Mononuclear cell (primary cell): Measurements from ENCODE around the gene FAM107B. TPM values are rescaled to one million over a fixed set of nuclear protein-coding genes. Genes with fewer than 3 reads are reported as not detected.

Experiments used
- H3K27me3 ChIP-seq: 2 replicates; pipeline ENCODE4 v1.6.0; 2011; ENCODE audit warnings: low read length, control low read depth; ENCODE audit not compliant: insufficient read depth
- H3K4me1 ChIP-seq: 2 replicates; pipeline ENCODE4 v1.5.1; 2011; ENCODE audit warnings: mild to moderate bottlenecking, low read length, control low read depth; ENCODE audit not compliant: insufficient read depth
- H3K4me3 ChIP-seq: 2 replicates; pipeline ENCODE4 v1.5.1; 2011; ENCODE audit warnings: mild to moderate bottlenecking, low read length, moderate library complexity
- H3K9me3 ChIP-seq: 2 replicates; pipeline ENCODE4 v1.5.1; 2011; ENCODE audit warnings: low read depth, mild to moderate bottlenecking, control low read depth, low read length
- total RNA-seq: library from RNA; depleted of rRNA; stranded (reverse); fragments of >200 nt; gene quantifications from one replicate; pipeline ENCODE4 v1.2.3, GENCODE V29; 2012

Gene FAM107B
- total RNA-seq, 1 donor = 267 TPM

- Histone ChIP-seq H3K9me3 (no peaks in the 10 kb centered on the region), H3K27me3 (no peaks in the 10 kb centered on the region), H3K4me1 (peaks cover 11% of the 10 kb centered on the region), H3K4me3 (no peak overlapping the region)
Observed at GRCh38 chr10:14757986-14758385, 16.7 kb downstream of the FAM107B start.

DNA sequence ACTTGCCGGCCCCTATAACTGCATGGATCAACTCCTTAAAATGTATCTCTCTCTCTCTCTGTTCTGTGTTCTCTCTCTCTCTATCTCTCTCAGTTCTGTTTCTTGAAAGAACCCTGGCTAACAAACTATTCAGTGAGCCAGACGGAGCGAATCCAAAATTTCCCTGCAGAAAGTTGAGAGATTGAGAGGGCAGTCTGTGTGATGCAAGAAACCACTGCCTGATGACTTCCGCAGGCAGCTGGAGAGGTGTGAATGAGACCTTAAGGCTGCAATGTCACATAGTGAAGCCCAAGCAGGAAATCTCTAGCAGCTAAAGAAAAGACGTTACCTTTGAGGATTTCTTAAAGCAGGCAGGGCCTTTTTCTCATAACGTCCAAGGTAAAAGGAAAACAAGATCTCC is 17.3 kb downstream of the FAM107B start:
- Histone ChIP-seq H3K4me3 (no peak overlapping the region), H3K4me1 (peaks cover 11% of the 10 kb centered on the region), H3K9me3 (no peaks in the 10 kb centered on the region), H3K27me3 (no peaks in the 10 kb centered on the region)

GRCh38 chr10:14753441-14753840 is 21.3 kb downstream of the FAM107B start:
- H3K4me3 ChIP-seq = no peak overlapping the region
- no peaks in the 10 kb centered on the region for H3K9me3 ChIP-seq
- H3K27me3 ChIP-seq = no peaks in the 10 kb centered on the region
- H3K4me1 ChIP-seq = peaks cover 49% of the 10 kb centered on the region

DNA sequence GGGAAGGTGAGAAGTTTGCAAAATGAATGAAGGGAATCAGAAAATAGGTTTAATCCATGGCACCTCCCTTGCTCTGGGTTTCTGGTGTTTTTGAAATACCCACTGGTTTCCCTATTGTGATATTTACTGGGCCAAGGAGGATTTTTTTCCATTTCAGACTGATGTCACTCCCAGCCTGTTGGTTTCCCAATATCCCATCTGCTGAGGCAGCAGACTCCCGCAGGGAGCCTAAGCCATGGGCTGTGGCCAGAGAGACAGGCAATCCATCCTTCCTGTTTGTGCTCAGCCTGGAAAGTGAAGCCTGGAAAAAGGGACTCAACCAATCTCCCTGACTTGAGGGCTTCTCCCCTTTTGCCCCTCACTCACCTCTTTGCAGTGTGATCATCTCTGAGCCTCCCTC is 22.8 kb downstream of the FAM107B start:
- Histone ChIP-seq H3K27me3 (no peaks in the 10 kb centered on the region), H3K4me3 (no peak overlapping the region), H3K9me3 (no peaks in the 10 kb centered on the region), H3K4me1 (peaks cover 40% of the 10 kb centered on the region)

DNA sequence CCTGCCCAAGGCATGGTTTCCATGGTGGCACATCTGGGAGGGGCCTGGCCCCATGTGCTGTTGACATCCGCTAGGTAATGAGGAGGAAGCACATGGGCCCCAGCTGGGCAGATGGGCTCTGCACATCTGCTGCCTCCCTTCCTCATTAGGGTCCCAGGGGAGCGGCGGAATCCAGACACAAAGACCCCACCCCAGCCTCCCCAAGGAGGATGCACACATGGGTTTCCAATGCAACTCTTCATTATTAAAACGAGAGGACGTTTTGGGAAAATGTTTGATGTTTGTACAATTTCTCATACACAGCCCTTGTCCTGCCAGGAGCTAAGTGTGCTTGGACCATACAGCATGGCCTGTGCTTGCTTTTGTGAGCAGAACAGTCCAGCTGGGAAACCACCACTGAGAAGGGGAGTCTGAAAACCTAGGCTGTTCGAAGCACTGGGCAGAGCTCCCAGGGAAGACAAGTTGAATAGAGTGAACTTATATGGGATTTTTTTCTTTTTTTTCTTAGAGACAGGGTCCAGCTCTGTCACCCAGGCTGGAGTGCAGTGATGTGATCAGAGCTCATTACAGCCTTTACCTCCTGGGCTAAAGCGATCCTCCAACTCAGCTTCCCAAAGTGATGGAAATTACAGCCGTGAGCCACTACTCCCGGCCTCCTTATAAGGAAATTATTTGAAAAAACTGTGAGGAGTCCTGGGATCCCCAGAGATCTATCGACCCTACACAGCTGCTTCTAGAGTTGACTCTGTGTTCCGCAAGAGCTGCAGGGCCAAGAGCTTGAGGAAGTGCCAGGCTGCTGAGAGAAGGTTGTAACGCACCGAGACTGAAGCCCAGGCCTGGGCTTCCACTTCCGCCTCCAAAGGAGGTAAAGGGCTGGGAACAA is 23.4 kb downstream of the FAM107B start:
- no peaks in the 10 kb centered on the region for H3K9me3 ChIP-seq
- H3K27me3 ChIP-seq = no peaks in the 10 kb centered on the region
- H3K4me1 ChIP-seq = peaks cover 40% of the 10 kb centered on the region
- H3K4me3 ChIP-seq = no peak overlapping the region

DNA sequence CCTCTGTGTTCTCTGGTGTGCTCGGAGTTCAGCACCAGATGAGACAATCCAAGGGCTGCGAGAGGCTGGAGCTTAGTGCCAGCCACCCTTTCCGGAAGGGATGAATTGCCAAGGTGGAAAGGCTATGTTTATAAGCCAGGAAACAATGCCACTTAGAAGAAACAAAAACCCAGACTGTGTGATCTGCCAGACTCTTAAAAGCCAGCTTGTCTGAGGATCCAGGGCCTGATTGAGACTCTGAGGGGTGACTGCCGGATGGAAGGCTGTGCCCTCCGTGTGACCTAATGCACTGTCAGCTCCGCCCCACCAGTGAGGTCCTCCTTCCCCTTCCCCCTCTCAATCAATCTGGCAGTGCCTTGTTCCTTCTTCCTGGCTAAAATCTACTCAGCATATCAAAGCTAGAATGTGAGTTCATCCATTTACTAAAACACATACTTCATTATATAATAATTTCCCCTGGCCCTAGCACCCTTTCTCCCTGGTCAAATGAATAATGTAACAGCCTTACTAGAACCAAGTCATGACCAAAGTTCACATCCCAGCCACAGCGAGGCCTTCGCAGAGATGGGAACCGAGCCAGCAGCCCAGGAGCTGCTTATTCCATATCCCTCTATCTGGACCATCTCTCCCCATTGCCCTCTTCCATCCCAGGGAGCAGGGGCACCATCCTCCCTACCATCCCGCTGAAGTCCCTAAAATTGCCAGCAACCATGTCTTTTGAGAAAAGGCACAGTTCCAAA is 25.5 kb downstream of the FAM107B start:
- Histone ChIP-seq H3K4me1 (peaks cover 40% of the 10 kb centered on the region), H3K27me3 (no peaks in the 10 kb centered on the region), H3K4me3 (no peak overlapping the region)

GRCh38 chr10:14748441-14748840 is 26.3 kb downstream of the FAM107B start:
- Histone ChIP-seq H3K27me3 (no peaks in the 10 kb centered on the region), H3K4me3 (no peak overlapping the region), H3K4me1 (peaks cover 40% of the 10 kb centered on the region)

More for the DNA sequence above, 25.5 kb downstream of the FAM107B start:
- H3K9me3 ChIP-seq = no peaks in the 10 kb centered on the region

DNA sequence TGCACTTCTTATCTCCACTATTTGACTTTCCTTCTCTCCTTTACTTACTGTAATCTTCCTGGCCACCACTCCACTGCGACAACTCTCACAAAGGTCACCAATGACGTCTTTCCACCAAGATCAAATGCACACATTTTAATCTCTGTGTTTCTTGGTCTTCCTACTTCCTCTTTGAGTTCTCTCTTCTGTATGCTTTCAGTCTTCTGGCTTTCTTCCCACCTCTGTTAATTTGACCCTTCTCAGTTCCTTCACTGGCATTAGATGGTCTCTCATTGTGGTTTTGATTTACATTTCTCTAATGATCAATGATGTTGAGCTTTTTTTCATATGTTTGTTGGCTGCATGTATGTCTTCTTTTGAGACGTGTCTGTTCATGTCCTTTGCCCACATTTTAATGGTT is 31.9 kb downstream of the FAM107B start:
- Histone ChIP-seq H3K4me3 (no peak overlapping the region), H3K9me3 (no peaks in the 10 kb centered on the region), H3K27me3 (no peaks in the 10 kb centered on the region), H3K4me1 (peaks cover 40% of the 10 kb centered on the region)

More at GRCh38 chr10:14748441-14748840, 26.3 kb downstream of the FAM107B start:
- no peaks in the 10 kb centered on the region for H3K9me3 ChIP-seq

DNA sequence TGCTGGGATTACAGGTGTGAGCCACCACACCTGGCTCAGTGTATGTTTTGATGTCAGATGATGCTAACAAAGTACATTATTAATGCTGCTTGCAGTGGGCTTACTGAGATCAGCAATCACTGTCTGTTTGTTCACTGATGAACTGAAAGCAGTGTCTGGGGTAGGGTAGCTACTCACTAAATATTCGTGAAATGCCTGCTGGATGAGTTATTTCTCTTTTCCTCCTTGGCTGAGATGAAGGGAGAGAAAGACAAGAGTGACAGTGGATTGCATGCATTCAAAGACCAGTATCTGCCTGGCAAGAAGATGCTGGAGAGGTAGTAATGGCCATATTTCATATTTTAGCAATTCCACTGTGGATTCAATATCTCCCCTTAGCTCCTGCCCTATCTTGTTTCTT is 32.3 kb downstream of the FAM107B start:
- Histone ChIP-seq H3K27me3 (no peaks in the 10 kb centered on the region), H3K4me3 (no peak overlapping the region), H3K9me3 (no peaks in the 10 kb centered on the region), H3K4me1 (peaks cover 44% of the 10 kb centered on the region)

GRCh38 chr10:14740684-14741247 is 33.9 kb downstream of the FAM107B start:
- Histone ChIP-seq H3K4me3 (no peak overlapping the region), H3K9me3 (no peaks in the 10 kb centered on the region), H3K27me3 (no peaks in the 10 kb centered on the region), H3K4me1 (peaks cover 58% of the 10 kb centered on the region)

GRCh38 chr10:14737808-14738545 is 36.7 kb downstream of the FAM107B start:
- Histone ChIP-seq H3K4me3 (no peak overlapping the region), H3K9me3 (no peaks in the 10 kb centered on the region), H3K4me1 (peaks cover 58% of the 10 kb centered on the region), H3K27me3 (no peaks in the 10 kb centered on the region)

- Histone ChIP-seq H3K27me3 (no peaks in the 10 kb centered on the region), H3K4me1 (peaks cover 47% of the 10 kb centered on the region), H3K9me3 (no peaks in the 10 kb centered on the region), H3K4me3 (no peak overlapping the region)
Observed at GRCh38 chr10:14736600-14737081, 38.1 kb downstream of the FAM107B start.

DNA sequence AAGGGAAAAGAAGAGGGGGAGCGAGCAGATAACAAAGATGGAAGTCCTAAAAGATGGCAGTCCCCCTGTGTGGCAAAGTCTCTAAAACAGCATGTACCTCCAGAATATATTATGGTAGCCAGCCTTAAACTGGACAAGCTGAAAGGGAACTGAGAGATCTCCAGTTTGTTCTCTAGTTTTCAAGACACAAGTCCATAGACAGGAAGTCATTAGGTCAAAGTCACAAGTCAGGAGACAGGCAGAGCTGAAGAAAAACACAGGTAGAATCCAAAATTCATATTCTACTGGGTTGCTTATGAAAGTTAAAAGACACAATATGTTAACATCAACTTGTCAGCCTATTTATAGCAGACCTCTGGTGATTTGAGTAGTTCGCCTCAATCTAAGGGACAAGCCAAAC is 38.7 kb downstream of the FAM107B start:
- H3K9me3 ChIP-seq = no peaks in the 10 kb centered on the region
- peaks cover 41% of the 10 kb centered on the region for H3K4me1 ChIP-seq
- no peaks in the 10 kb centered on the region for H3K27me3 ChIP-seq
- no peak overlapping the region for H3K4me3 ChIP-seq

- Histone ChIP-seq H3K4me1 (peaks cover 14% of the 10 kb centered on the region), H3K27me3 (no peaks in the 10 kb centered on the region), H3K4me3 (no peak overlapping the region), H3K9me3 (no peaks in the 10 kb centered on the region)
Observed at GRCh38 chr10:14731875-14732512, 42.7 kb downstream of the FAM107B start.
